ENCODE data around the gene AXIN1. TPM values are rescaled to one million over a fixed set of nuclear protein-coding genes. Genes with fewer than 3 reads are reported as not detected.

Gene AXIN1
- total and polyA plus RNA-seq, 2 of the 8 experiments (the other 6 are each of a cell fraction or from before 2014, with no cell fraction given) = 12.5 to 41.9 TPM

DNA sequence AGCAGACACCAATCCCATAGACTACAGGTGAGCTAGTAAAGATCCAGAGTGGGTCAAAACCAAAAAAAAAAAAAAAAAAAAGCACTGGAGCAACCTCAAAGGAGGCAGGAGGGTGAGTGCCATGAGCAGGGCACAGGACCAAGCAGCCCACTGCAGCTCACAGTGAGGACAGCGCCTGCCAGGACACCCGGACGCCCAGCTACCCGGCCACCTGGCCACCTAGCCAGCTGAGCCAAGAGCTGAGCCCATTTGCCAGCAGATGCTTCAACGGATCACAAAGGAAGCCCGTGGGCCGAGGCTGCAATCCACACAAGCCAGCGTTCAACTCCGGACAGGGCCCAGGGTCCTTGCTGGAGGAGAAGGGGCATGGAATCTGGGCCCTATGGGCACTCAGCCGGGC is 15.1 kb downstream of the AXIN1 start:
- POLR2A ChIA-PET (ENCODE audit: partially characterized antibody) = interaction anchor here (0.8 to 2.5 kb wide), 4 partner anchors 9 to 109 kb away, joined by 3 to 5 read pairs (median 3); partner anchors contain the start of gene AXIN1
- no peak for TF ChIP-seq JUN (IDR thresholded peaks at IDR 0.05; ENCODE audit: low read depth, low read length)
- TF ChIP-seq SIN3A (conservative IDR thresholded peaks at IDR 0.05 in 1 of 2, IDR thresholded peaks at IDR 0.05 in 1 of 2; ENCODE audit: low read depth in 1 of 2, low read length in 2 of 2) = no peak
- TF ChIP-seq POLR2A (IDR thresholded peaks at IDR 0.05; ENCODE audit: control extremely low read depth in 1 of 2, low read depth in 2 of 2, low read length in 2 of 2) = no peak
- TF ChIP-seq, protein P1, sequence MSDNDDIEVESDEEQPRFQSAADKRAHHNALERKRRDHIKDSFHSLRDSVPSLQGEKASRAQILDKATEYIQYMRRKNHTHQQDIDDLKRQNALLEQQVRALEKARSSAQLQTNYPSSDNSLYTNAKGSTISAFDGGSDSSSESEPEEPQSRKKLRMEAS (IDR thresholded peaks at IDR 0.05) = no peak
- no peak for TF ChIP-seq KDM1A (IDR thresholded peaks at IDR 0.05; ENCODE audit: borderline replicate concordance, low read length)
- TF ChIP-seq EP300 (IDR thresholded peaks at IDR 0.05; ENCODE audit: borderline replicate concordance in 1 of 2, low read depth in 2 of 2, low read length in 2 of 2) = no peak
- no peak for TF ChIP-seq TAF1 (IDR thresholded peaks at IDR 0.05; ENCODE audit: low read depth, low read length)
- TF ChIP-seq NRF1 (IDR thresholded peaks at IDR 0.05; ENCODE audit: low read depth, low read length) = no peak
- TF ChIP-seq, protein P2, sequence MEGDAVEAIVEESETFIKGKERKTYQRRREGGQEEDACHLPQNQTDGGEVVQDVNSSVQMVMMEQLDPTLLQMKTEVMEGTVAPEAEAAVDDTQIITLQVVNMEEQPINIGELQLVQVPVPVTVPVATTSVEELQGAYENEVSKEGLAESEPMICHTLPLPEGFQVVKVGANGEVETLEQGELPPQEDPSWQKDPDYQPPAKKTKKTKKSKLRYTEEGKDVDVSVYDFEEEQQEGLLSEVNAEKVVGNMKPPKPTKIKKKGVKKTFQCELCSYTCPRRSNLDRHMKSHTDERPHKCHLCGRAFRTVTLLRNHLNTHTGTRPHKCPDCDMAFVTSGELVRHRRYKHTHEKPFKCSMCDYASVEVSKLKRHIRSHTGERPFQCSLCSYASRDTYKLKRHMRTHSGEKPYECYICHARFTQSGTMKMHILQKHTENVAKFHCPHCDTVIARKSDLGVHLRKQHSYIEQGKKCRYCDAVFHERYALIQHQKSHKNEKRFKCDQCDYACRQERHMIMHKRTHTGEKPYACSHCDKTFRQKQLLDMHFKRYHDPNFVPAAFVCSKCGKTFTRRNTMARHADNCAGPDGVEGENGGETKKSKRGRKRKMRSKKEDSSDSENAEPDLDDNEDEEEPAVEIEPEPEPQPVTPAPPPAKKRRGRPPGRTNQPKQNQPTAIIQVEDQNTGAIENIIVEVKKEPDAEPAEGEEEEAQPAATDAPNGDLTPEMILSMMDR (IDR thresholded peaks at IDR 0.05; ENCODE audit: control extremely low read depth in 1 of 3, insufficient read depth in 1 of 3, low read depth in 1 of 3, low read length in 3 of 3) = no peak
- TF ChIP-seq EGR1 (IDR thresholded peaks at IDR 0.05; ENCODE audit: borderline replicate concordance, low read depth, low read length) = no peak

More for the DNA sequence above, 15.1 kb downstream of the AXIN1 start:
- Histone ChIP-seq H2BK12ac (ENCODE audit: low read depth, low read length) (no peak overlapping the region), H3K4me2 (ENCODE audit: insufficient read depth in 1 of 2, low read depth in 2 of 2, low read length in 2 of 2) (no peak overlapping the region), H3K79me1 (ENCODE audit: low read depth, low read length) (peaks cover 26% of the 10 kb centered on the region), H3K23ac (ENCODE audit: insufficient read length) (no peak overlapping the region), H4K8ac (ENCODE audit: extremely low read depth, insufficient read depth, low read length) (no peak overlapping the region; the same call in 1 of the 2 replicates), H3K27ac (ENCODE audit: low read depth, low read length) (no peak overlapping the region), H3K18ac (ENCODE audit: extremely low read depth, low read length) (no peak overlapping the region), H3K14ac (ENCODE audit: insufficient read length) (no peak overlapping the region), H3K4me3 (ENCODE audit: extremely low read depth in 1 of 4, insufficient read depth in 2 of 4, low read depth in 3 of 4, low read length in 4 of 4) (no peak overlapping the region), H3K9ac (replicated peaks in 1 of 4; ENCODE audit: extremely low read depth in 1 of 4, low read depth in 3 of 4, low read length in 3 of 4) (no peak overlapping the region), H2AK5ac (ENCODE audit: low read depth, low read length) (no peak overlapping the region), H4K91ac (replicated peaks; ENCODE audit: insufficient read length, low read length) (no peak overlapping the region), H3K27me3 (replicated peaks in 1 of 4; ENCODE audit: control insufficient read depth in 3 of 4, extremely low read depth in 1 of 4, insufficient read depth in 3 of 4, low read length in 3 of 4) (no peaks in the 10 kb centered on the region), H3K79me2 (ENCODE audit: control insufficient read depth in 1 of 2, insufficient read depth in 2 of 2, low read length in 2 of 2) (peaks cover 39 to 84% of the 10 kb centered on the region in 2 experiments), H3K56ac (replicated peaks; ENCODE audit: insufficient read length, low read depth, low read length) (no peak overlapping the region), H2BK5ac (ENCODE audit: low read depth, low read length) (no peak overlapping the region), H3K23me2 (ENCODE audit: low read depth, low read length) (no peaks in the 10 kb centered on the region), H3K36me3 (ENCODE audit: control insufficient read depth in 2 of 4, insufficient read depth in 4 of 4, low read length in 3 of 4) (peaks cover 0 to under 1% (median 0%) of the 10 kb centered on the region in 4 experiments; a peak in 1 of 8 replicates), H4K5ac (ENCODE audit: insufficient read length, low read depth, low read length) (no peak overlapping the region), H3K4me1 (replicated peaks in 1 of 4; ENCODE audit: control insufficient read depth in 3 of 4, insufficient read depth in 4 of 4, low read length in 3 of 4) (no peaks in the 10 kb centered on the region; a peak in 1 of 7 replicates), H2BK20ac (ENCODE audit: low read length) (no peak overlapping the region), H3K4ac (replicated peaks; ENCODE audit: insufficient read length, low read depth, low read length) (no peak overlapping the region), H2BK15ac (ENCODE audit: low read length) (no peak overlapping the region), H2BK120ac (replicated peaks; ENCODE audit: low read depth, low read length) (no peak overlapping the region), H4K20me1 (replicated peaks in 1 of 2; ENCODE audit: control insufficient read depth in 1 of 2, insufficient read depth in 2 of 2, low read length in 2 of 2) (peaks cover 7 to 33% of the 10 kb centered on the region in 2 experiments), H2AFZ (ENCODE audit: low read length) (no peak overlapping the region), H3K9me3 (ENCODE audit: insufficient read depth in 2 of 2, low read depth in 1 of 2, low read length in 1 of 2) (no peaks in the 10 kb centered on the region)
- FAIRE-seq = no peak
- WGBS, 2 experiments (ENCODE audit: extremely low coverage in 1 of 2, insufficient coverage in 1 of 2, insufficient read length in 1 of 2, insufficient replicate concordance in 2 of 2, low coverage in 1 of 2, low lambda C conversion rate in 2 of 2, missing lambda C conversion rate in 1 of 2) = 86% methylated on average over 10 of the region's 10 CpGs; no CpG with 5 or more reads in 1 of the 2 experiments
- CTCF ChIA-PET (ENCODE audit: partially characterized antibody) = interaction anchor here (0.6 to 2.9 kb wide), 5 partner anchors 8 to 92 kb away, joined by 4 to 22 read pairs (median 5); no protein-coding TSS in a partner anchor
- no peak for DNase-seq (ENCODE audit: low read depth in 1 of 2, low spot score in 2 of 2)
